ENCODE measurements around the gene UQCR11.

The UQCR11 gene

GRCh38 chr19:1553415-1553814, 51.8 kb downstream of the UQCR11 start:
- Histone ChIP-seq H3K36me3 (peaks cover 0 to 23% (median 16%) of the 10 kb centered on the region in 3 donors), H3K4me1 (no peaks in the 10 kb centered on the region), H3K27ac (no peak overlapping the region), H3K27me3 (peaks cover 0 to 12% of the 10 kb centered on the region in 2 donors), H3K9me3 (no peaks in the 10 kb centered on the region), H3K4me3 (no peak overlapping the region)
- DNase-seq, result no peak
- TF ChIP-seq, protein P1, sequence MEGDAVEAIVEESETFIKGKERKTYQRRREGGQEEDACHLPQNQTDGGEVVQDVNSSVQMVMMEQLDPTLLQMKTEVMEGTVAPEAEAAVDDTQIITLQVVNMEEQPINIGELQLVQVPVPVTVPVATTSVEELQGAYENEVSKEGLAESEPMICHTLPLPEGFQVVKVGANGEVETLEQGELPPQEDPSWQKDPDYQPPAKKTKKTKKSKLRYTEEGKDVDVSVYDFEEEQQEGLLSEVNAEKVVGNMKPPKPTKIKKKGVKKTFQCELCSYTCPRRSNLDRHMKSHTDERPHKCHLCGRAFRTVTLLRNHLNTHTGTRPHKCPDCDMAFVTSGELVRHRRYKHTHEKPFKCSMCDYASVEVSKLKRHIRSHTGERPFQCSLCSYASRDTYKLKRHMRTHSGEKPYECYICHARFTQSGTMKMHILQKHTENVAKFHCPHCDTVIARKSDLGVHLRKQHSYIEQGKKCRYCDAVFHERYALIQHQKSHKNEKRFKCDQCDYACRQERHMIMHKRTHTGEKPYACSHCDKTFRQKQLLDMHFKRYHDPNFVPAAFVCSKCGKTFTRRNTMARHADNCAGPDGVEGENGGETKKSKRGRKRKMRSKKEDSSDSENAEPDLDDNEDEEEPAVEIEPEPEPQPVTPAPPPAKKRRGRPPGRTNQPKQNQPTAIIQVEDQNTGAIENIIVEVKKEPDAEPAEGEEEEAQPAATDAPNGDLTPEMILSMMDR (IDR thresholded peaks at IDR 0.05), result no peak
- intact Hi-C loops (cut with DNase I; ENCODE audit: low total_unique reads), result no loop called here

- DNase-seq, result no peak
- H3K27ac ChIP-seq, result no peak overlapping the region
- intact Hi-C loops (cut with DNase I; ENCODE audit: low total_unique reads), result no loop called here
- peaks cover 0 to 16% of the 10 kb centered on the region in 2 donors for H3K27me3 ChIP-seq
- H3K4me1 ChIP-seq, result peaks cover 0 to 1% (median 0%) of the 10 kb centered on the region in 4 donors
- H3K4me3 ChIP-seq, result no peak overlapping the region
- TF ChIP-seq, protein P1 (IDR thresholded peaks at IDR 0.05), result no peak
- H3K36me3 ChIP-seq, result peaks cover 0 to 14% (median 12%) of the 10 kb centered on the region in 3 donors
- H3K9me3 ChIP-seq, result no peaks in the 10 kb centered on the region
These were observed 53.9 kb downstream of the UQCR11 start for GRCh38 chr19:1551068-1552040.

- peaks cover 0 to 6% (median 2%) of the 10 kb centered on the region in 4 donors for H3K4me1 ChIP-seq
- H3K4me3 ChIP-seq, result no peak overlapping the region
- TF ChIP-seq, protein P1 (IDR thresholded peaks at IDR 0.05), result no peak
- H3K27ac ChIP-seq, result no peak overlapping the region
- H3K9me3 ChIP-seq, result no peaks in the 10 kb centered on the region
- no peak for DNase-seq
- H3K27me3 ChIP-seq, result peaks cover 0 to 32% of the 10 kb centered on the region in 2 donors
- intact Hi-C loops (cut with DNase I; ENCODE audit: low total_unique reads), result loop anchor here (5.0 kb wide), 1 partner anchor 218 kb away; no protein-coding TSS in a partner anchor
- peaks cover 0 to 3% (median 0%) of the 10 kb centered on the region in 3 donors for H3K36me3 ChIP-seq
These were observed 55.8 kb downstream of the UQCR11 start for GRCh38 chr19:1549332-1549945.

All from tibial artery (tissue), 4 donors.